Mucosa of stomach (tissue), 1 donor: Measurements from ENCODE around the gene RIPOR2.
"Not testable (repeated sequence)": the region's sequence is repeated elsewhere in the genome, so short reads cannot be mapped to it uniquely, and the experiment has no call there.

Experiments
- H3K27me3 ChIP-seq: one replicate; pipeline ENCODE4 v1.7.0; 2013; ENCODE audit warnings: mild to moderate bottlenecking, low read length; ENCODE audit not compliant: control insufficient read depth, insufficient read depth
- H3K36me3 ChIP-seq: one replicate; pipeline ENCODE4 v1.7.0; 2013; ENCODE audit warnings: low read length; ENCODE audit not compliant: control insufficient read depth, insufficient read depth
- H3K4me1 ChIP-seq: one replicate; pipeline ENCODE4 v1.7.0; 2013; ENCODE audit warnings: mild to moderate bottlenecking, low read length; ENCODE audit not compliant: control insufficient read depth, insufficient read depth
- H3K4me3 ChIP-seq: one replicate; pipeline ENCODE4 v1.7.0; 2013; ENCODE audit warnings: low read length
- H3K9ac ChIP-seq: one replicate; pipeline ENCODE4 v1.7.0; 2013; ENCODE audit warnings: mild to moderate bottlenecking, low read length, moderate library complexity
- H3K9me3 ChIP-seq: one replicate; pipeline ENCODE4 v1.7.0; 2013; ENCODE audit warnings: mild to moderate bottlenecking, low read length, moderate library complexity; ENCODE audit not compliant: control insufficient read depth
- donor health status: Pancreatic carcinoma.

The RIPOR2 gene

GRCh38 chr6:24948261-24948660 is 12.5 kb upstream of the RIPOR2 start:
- not testable (repeated sequence) for H3K4me1 ChIP-seq, H3K9me3 ChIP-seq

GRCh38 chr6:24947636-24948035 is 11.9 kb upstream of the RIPOR2 start:
- H3K9ac ChIP-seq, result no peak overlapping the region
- H3K4me3 ChIP-seq, result no peak overlapping the region
- no peaks in the 10 kb centered on the region for H3K9me3 ChIP-seq
- H3K4me1 ChIP-seq, result peaks cover 5% of the 10 kb centered on the region
- no peaks in the 10 kb centered on the region for H3K36me3 ChIP-seq
- no peaks in the 10 kb centered on the region for H3K27me3 ChIP-seq

More at GRCh38 chr6:24948261-24948660, 12.5 kb upstream of the RIPOR2 start:
- H3K9ac ChIP-seq, H3K27me3 ChIP-seq, H3K36me3 ChIP-seq, H3K4me3 ChIP-seq: not testable (repeated sequence)

- Histone ChIP-seq H3K4me1 (peaks cover 4% of the 10 kb centered on the region), H3K27me3 (no peaks in the 10 kb centered on the region), H3K36me3 (no peaks in the 10 kb centered on the region), H3K9me3 (no peaks in the 10 kb centered on the region), H3K9ac (no peak overlapping the region), H3K4me3 (no peak overlapping the region)
Observed at GRCh38 chr6:24945054-24945453, 9.3 kb upstream of the RIPOR2 start.

GRCh38 chr6:24943774-24944173 is 8.0 kb upstream of the RIPOR2 start:
- H3K9ac ChIP-seq, result no peak overlapping the region
- H3K36me3 ChIP-seq, result no peaks in the 10 kb centered on the region
- H3K4me1 ChIP-seq, result no peaks in the 10 kb centered on the region
- H3K27me3 ChIP-seq, result no peaks in the 10 kb centered on the region
- H3K9me3 ChIP-seq, result no peaks in the 10 kb centered on the region
- no peak overlapping the region for H3K4me3 ChIP-seq

- no peak overlapping the region for H3K9ac ChIP-seq
- no peaks in the 10 kb centered on the region for H3K36me3 ChIP-seq
- H3K4me3 ChIP-seq, result no peak overlapping the region
- H3K4me1 ChIP-seq, result no peaks in the 10 kb centered on the region
- H3K27me3 ChIP-seq, result no peaks in the 10 kb centered on the region
- no peaks in the 10 kb centered on the region for H3K9me3 ChIP-seq
Observed at GRCh38 chr6:24940311-24940917, 4.7 kb upstream of the RIPOR2 start.

GRCh38 chr6:24936641-24937317 is 1.0 kb upstream of the RIPOR2 start:
- no peak overlapping the region for H3K9ac ChIP-seq
- H3K4me3 ChIP-seq, result no peak overlapping the region
- no peaks in the 10 kb centered on the region for H3K9me3 ChIP-seq
- H3K4me1 ChIP-seq, result peaks cover 3% of the 10 kb centered on the region
- no peaks in the 10 kb centered on the region for H3K36me3 ChIP-seq
- no peaks in the 10 kb centered on the region for H3K27me3 ChIP-seq

GRCh38 chr6:24933868-24934401 is 1.8 kb downstream of the RIPOR2 start:
- H3K9ac ChIP-seq, result no peak overlapping the region
- no peaks in the 10 kb centered on the region for H3K9me3 ChIP-seq
- H3K4me1 ChIP-seq, result peaks cover 5% of the 10 kb centered on the region
- H3K4me3 ChIP-seq, result no peak overlapping the region
- no peaks in the 10 kb centered on the region for H3K27me3 ChIP-seq
- H3K36me3 ChIP-seq, result no peaks in the 10 kb centered on the region

GRCh38 chr6:24933266-24933665 is 2.5 kb downstream of the RIPOR2 start:
- H3K9me3 ChIP-seq, result no peaks in the 10 kb centered on the region
- no peak overlapping the region for H3K9ac ChIP-seq
- peaks cover 5% of the 10 kb centered on the region for H3K4me1 ChIP-seq
- no peaks in the 10 kb centered on the region for H3K27me3 ChIP-seq
- no peak overlapping the region for H3K4me3 ChIP-seq
- H3K36me3 ChIP-seq, result no peaks in the 10 kb centered on the region

- Histone ChIP-seq H3K4me3 (no peak overlapping the region), H3K9ac (no peak overlapping the region), H3K4me1 (peaks cover 5% of the 10 kb centered on the region), H3K27me3 (no peaks in the 10 kb centered on the region), H3K9me3 (no peaks in the 10 kb centered on the region), H3K36me3 (no peaks in the 10 kb centered on the region)
Observed at GRCh38 chr6:24932832-24933231, 2.9 kb downstream of the RIPOR2 start.

GRCh38 chr6:24931718-24932691 is 3.8 kb downstream of the RIPOR2 start:
- Histone ChIP-seq H3K36me3 (no peaks in the 10 kb centered on the region), H3K9me3 (no peaks in the 10 kb centered on the region), H3K27me3 (no peaks in the 10 kb centered on the region), H3K4me3 (no peak overlapping the region), H3K4me1 (peaks cover 5% of the 10 kb centered on the region), H3K9ac (no peak overlapping the region)

GRCh38 chr6:24931296-24931695 is 4.5 kb downstream of the RIPOR2 start:
- Histone ChIP-seq H3K4me3 (no peak overlapping the region), H3K9ac (no peak overlapping the region), H3K36me3 (no peaks in the 10 kb centered on the region), H3K9me3 (no peaks in the 10 kb centered on the region), H3K27me3 (no peaks in the 10 kb centered on the region), H3K4me1 (peaks cover 6% of the 10 kb centered on the region)

- Histone ChIP-seq H3K4me3 (no peak overlapping the region), H3K27me3 (no peaks in the 10 kb centered on the region), H3K9ac (no peak overlapping the region), H3K36me3 (no peaks in the 10 kb centered on the region), H3K9me3 (no peaks in the 10 kb centered on the region), H3K4me1 (peaks cover 9% of the 10 kb centered on the region)
Observed at GRCh38 chr6:24930431-24930871, 5.3 kb downstream of the RIPOR2 start.
